Activated naive CD4-positive, alpha-beta T cell treated with anti-CD3 and anti-CD28 coated beads, Interleukin-2, amount 50 U/mL, for 72 hours (primary cell): ENCODE data around the gene SPN. TPM values are rescaled to one million over a fixed set of nuclear protein-coding genes. Genes with fewer than 3 reads are reported as not detected.
"Not testable (repeated sequence)": the region's sequence is repeated elsewhere in the genome, so short reads cannot be mapped to it uniquely, and the experiment has no call there.

ENCODE experiments used
- ATAC-seq, 2 donors: fragments of 150-1000 bp; cut with Tn5 transposase; 2 replicates each; pipeline ENCODE4 v1.10.0; 2021; ENCODE audit warnings: mild to moderate bottlenecking in 2 of 2, moderate library complexity in 2 of 2
- DNase-seq, 2 donors: peaks; one replicate each; pipeline ENCODE4 v3.0.0; 2021 to 2022; ENCODE audit warnings: low spot score in 2 of 2
- H3K27ac Mint-ChIP-seq, 2 donors: one replicate each; pipeline ENCODE4 v1.8.0; 2022; ENCODE audit warnings: mild to moderate bottlenecking in 2 of 2, mixed read lengths in 2 of 2
- H3K36me3 Mint-ChIP-seq, 2 donors: one replicate each; pipeline ENCODE4 v1.8.0; 2022; ENCODE audit warnings: mixed read lengths in 2 of 2
- H3K9me3 Mint-ChIP-seq, 2 donors: one replicate each; pipeline ENCODE4 v1.8.0; 2022; ENCODE audit warnings: mixed read lengths in 2 of 2
- total RNA-seq, 2 donors: library from RNA; stranded (reverse); gene quantifications; one replicate each; pipeline ENCODE4 v1.2.3, GENCODE V29; 2022

SPN gene
- total RNA-seq, 2 donors from 2014 or later: 83.4 to 145 TPM

GRCh38 chr16:29641561-29641960 lies 21.5 kb upstream of the SPN start:
- Mint-ChIP-seq H3K27ac (peak overlapping the region in 1 of 2 donors; percentile 55), H3K9me3 (peaks cover 8 to 12% of the 10 kb centered on the region in 2 donors), H3K36me3 (peaks cover 0 to 8% of the 10 kb centered on the region in 2 donors)
- DNase-seq: no peak
- peak; percentile 54 to 74 for ATAC-seq

GRCh38 chr16:29643596-29643995 lies 19.5 kb upstream of the SPN start:
- Mint-ChIP-seq H3K36me3 (peaks cover 0 to 8% of the 10 kb centered on the region in 2 donors), H3K27ac (peak overlapping the region in 1 of 2 donors; percentile 11), H3K9me3 (peaks cover 8 to 12% of the 10 kb centered on the region in 2 donors)
- no peak for DNase-seq
- no peak for ATAC-seq

DNA sequence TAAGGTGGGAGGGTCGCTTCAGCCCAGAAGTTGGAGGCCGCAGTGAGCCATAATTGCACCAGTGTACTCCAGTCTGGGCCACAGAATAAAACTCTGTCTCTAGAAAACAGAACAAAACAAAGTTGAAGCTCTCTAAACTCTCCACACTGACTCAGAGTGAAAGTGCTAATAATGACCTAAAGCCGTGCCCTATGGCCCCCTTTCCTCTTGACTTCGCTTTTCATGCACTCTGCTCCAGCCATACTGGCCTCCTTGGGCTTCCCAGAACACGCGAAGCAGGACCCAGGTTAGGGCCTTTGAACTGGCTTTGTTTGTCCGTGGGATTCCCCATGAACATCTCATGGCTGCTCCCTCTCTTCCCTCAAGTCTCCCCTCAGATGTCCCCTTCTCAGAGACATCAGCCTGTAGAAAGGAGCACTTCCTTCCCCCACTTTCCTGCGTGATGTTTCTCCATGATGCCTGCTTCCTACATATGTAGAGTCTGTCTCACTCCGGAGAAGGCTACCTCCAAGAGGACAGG lies 18.6 kb upstream of the SPN start:
- H3K27ac Mint-ChIP-seq: no peak overlapping the region
- H3K36me3 Mint-ChIP-seq: peaks cover 0 to 8% of the 10 kb centered on the region in 2 donors
- ATAC-seq (no peak), DNase-seq (no peak)
- H3K9me3 Mint-ChIP-seq: peaks cover 8 to 12% of the 10 kb centered on the region in 2 donors

- no peak for DNase-seq
- peak in 1 of 2 donors; percentile 50 for ATAC-seq
- peak overlapping the region; percentile 81 to 91 for H3K27ac Mint-ChIP-seq
Measured at GRCh38 chr16:29644973-29645693, 17.9 kb upstream of the SPN start.

GRCh38 chr16:29645694-29646187 lies 17.3 kb upstream of the SPN start:
- DNase-seq (peak in 1 of 2 donors; percentile 28), ATAC-seq (peak; percentile 58 to 60)
- H3K36me3 Mint-ChIP-seq: peaks cover 0 to 8% of the 10 kb centered on the region in 2 donors

More at GRCh38 chr16:29644973-29645693, 17.9 kb upstream of the SPN start:
- H3K9me3 Mint-ChIP-seq: peaks cover 8 to 12% of the 10 kb centered on the region in 2 donors
- peaks cover 0 to 8% of the 10 kb centered on the region in 2 donors for H3K36me3 Mint-ChIP-seq

DNA sequence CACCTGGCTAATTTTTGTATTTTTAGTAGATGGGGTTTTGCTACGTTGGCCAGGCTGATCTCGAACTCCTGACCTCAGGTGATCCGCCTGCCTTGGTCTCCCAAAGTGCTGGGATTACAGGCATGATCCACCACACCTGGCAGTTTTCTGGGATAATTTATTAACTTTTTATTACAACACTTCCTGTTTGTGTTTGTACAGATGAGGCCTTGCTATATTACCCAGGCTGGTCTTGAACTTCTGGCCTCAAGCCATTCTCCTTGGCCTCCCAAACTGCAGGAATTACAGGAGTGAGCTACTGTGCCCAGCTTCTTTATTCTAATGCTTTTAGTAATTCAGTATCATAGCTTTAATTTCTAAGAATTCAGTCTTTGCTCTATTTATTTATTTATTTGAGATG lies 16.1 kb upstream of the SPN start:
- DNase-seq: no peak
- Mint-ChIP-seq H3K9me3 (peaks cover 8 to 12% of the 10 kb centered on the region in 2 donors), H3K36me3 (peaks cover 0 to 8% of the 10 kb centered on the region in 2 donors), H3K27ac (no peak overlapping the region)
- ATAC-seq: no peak

More at GRCh38 chr16:29645694-29646187, 17.3 kb upstream of the SPN start:
- Mint-ChIP-seq H3K27ac (peak overlapping the region; percentile 81 to 91), H3K9me3 (peaks cover 8 to 12% of the 10 kb centered on the region in 2 donors)

- DNase-seq (no peak), ATAC-seq (no peak)
- Mint-ChIP-seq H3K9me3 (peaks cover 8 to 12% of the 10 kb centered on the region in 2 donors), H3K36me3 (peaks cover 0 to 8% of the 10 kb centered on the region in 2 donors), H3K27ac (peak overlapping the region in 1 of 2 donors; percentile 57)
Measured at GRCh38 chr16:29649588-29650494, 13.2 kb upstream of the SPN start.

DNA sequence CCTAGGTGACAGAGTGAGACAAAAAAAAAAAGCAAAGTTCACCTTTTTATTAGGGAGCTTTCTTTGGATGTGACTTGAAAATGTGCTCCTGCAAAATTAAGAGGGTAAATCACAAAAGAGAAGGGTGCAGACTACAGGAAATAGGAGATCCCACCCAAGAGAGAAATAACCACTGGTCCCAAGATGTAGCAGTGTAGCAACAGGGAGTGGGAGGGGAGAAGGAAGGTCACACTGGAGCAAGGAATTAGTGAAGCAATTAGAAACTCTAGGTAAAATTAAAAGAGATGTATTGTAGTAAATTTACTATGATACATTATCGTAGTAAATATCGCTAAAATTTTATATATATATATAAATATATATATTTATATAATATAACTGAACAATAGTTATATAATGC lies 12.3 kb upstream of the SPN start:
- peaks cover 3 to 4% of the 10 kb centered on the region in 2 donors for H3K9me3 Mint-ChIP-seq
- peaks cover 0 to 3% of the 10 kb centered on the region in 2 donors for H3K36me3 Mint-ChIP-seq
- ATAC-seq: no peak
- no peak for DNase-seq
- no peak overlapping the region for H3K27ac Mint-ChIP-seq

DNA sequence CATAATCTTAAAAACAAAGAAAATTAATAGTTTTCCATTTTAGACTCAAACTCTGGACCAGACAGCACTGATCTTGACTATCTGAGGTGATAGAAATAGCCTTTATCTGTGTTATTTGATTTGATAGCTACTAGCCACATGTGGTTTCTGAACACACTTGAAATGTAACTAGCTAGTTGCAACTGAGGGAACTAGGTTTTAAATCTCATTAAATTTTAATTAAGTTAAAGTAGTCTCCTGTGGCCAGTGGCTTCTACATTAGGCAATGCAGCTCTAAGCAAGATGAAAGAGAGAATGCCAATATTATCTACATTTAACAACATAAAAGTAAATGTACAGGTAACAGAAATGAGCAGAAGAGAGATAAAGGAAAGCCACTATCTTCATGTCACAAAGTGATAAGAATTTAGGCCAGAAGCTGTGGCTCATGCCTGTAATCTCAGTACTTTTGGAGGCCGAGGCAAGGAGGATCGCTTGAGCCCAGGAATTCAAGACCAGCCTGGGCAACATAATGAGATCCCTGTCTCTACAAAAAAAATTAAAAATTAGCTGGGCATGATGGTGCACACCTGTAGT lies 11.2 kb upstream of the SPN start:
- DNase-seq (no peak), ATAC-seq (no peak)
- Mint-ChIP-seq H3K27ac (peak overlapping the region in 1 of 2 donors; percentile 16), H3K9me3 (no peaks in the 10 kb centered on the region), H3K36me3 (no peaks in the 10 kb centered on the region)

- no peak for ATAC-seq
- DNase-seq: no peak
- Mint-ChIP-seq H3K27ac (no peak overlapping the region), H3K36me3 (no peaks in the 10 kb centered on the region), H3K9me3 (no peaks in the 10 kb centered on the region)
Measured at GRCh38 chr16:29653471-29653870, 9.6 kb upstream of the SPN start.

DNA sequence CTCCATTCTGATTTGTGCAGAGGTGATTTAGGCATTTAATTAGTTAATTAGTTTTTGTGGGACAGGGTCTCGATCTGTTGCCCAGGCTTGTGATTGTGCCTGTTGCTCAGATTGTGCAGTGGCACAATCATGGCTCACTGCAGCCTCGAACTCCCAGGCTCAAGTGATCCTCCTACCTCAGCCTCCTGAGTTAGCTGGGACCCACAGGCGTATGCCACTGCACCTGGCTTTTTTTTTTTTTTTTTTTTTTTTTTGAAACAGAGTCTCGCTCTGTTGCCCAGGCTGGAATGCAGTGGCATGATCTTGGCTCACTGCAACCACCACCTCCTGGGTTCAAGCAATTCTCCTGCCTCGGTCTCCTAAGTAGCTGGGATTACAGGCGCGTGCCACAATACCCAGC lies 9.2 kb upstream of the SPN start:
- not testable (repeated sequence) for H3K27ac Mint-ChIP-seq, H3K36me3 Mint-ChIP-seq, H3K9me3 Mint-ChIP-seq, ATAC-seq, DNase-seq

DNA sequence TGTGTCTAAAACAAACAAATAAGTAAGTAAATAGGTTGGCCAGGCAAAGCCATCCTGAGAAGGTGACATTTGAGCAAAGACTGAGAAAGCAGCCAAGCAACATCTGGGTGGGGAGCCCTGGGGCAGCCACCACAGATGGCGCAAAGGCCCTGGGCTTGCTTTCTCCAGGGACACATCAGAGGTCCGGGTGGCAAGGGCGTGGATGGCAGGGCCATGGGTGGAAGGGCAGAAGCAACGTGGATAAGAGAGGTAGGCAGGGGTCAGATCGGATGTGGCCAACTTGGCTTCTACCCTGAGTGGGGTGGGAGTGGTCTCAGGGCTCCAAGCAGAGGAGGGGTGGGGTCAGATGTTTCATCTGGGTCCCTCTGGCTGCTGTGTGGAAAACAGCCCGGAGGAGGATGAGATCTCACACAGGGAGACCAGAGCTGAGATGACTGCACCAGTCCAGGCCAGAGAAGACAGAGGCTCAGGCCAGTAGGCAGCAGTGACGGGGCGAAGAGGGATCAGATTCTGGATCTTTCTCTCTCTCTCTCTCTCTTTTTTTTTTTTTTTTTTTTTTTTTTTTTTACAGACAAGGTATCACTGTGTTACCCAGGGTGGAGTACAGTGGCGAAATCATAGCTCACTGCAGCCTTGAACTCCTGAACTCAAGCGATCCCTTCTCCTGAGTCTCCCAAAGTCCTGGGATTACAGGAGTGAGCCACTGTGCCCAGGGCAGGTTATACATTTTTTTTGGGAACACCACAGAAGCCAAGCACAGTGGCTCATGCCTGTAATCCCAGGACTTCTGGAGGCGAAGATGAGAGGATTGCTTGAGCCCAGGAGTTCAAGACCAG lies 6.1 kb upstream of the SPN start:
- H3K27ac Mint-ChIP-seq: peak overlapping the region in 1 of 2 donors; percentile 60
- no peaks in the 10 kb centered on the region for H3K9me3 Mint-ChIP-seq
- DNase-seq: no peak
- ATAC-seq: no peak
- no peaks in the 10 kb centered on the region for H3K36me3 Mint-ChIP-seq

DNA sequence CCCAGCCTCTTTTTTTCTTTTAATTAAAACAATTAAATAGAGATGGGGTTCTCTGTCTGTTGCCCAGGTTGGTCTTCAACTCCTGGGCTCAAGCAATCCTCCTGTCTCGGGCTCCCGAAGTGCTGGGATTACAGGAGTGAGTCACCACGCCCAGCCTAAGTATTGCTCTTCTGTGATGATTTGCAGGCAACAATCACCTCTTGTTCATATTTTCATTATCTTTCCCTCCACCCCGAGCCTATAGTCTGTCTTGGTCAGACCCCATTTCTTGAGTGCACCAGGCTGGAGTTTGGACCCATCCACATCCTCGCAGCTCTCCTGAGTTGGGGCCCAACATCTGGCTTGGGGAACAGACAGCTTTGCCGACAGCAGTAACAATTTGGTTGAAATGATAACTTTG lies 4.3 kb upstream of the SPN start:
- Mint-ChIP-seq H3K27ac (peak overlapping the region in 1 of 2 donors; percentile 38), H3K36me3 (peaks cover 7 to 9% of the 10 kb centered on the region in 2 donors), H3K9me3 (no peaks in the 10 kb centered on the region)
- ATAC-seq: no peak
- no peak for DNase-seq

DNA sequence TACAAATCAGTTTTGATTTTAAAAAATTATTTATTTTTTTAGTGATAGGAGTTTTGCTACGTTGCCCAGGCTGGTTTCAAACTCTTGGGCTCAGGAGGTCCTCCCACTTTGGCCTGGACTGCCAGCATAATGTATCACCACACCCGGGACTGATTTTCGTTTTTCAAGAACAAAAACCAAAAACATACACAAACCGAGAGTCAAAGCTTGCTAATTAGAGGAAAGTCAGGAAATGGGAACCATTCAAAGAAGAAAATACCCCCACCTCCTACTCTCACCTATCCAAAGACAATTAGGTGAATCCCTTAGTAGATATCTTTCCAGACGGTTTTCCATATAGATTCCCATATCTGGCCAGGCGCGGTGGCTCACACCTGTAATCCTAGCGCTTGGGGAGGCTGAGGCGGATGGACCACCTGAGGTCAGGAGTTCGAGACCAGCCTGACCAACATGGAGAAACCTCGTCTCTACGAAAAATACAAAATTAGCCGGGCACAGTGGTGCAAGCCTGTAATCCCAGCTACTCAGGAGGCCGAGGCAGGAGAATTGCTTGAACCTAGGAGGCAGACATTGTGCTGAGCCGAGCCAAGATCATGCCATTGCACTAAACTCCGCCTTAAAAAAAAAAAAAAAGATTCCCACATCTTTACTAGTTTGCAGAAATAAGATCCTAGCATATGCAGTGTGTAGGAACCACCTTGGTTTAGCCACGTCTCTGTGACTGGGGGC lies 883 bp upstream of the SPN start:
- ATAC-seq: no peak
- no peak for DNase-seq
- peak overlapping the region; percentile 96 for H3K27ac Mint-ChIP-seq
- no peaks in the 10 kb centered on the region for H3K9me3 Mint-ChIP-seq
- peaks cover 39 to 43% of the 10 kb centered on the region in 2 donors for H3K36me3 Mint-ChIP-seq

DNA sequence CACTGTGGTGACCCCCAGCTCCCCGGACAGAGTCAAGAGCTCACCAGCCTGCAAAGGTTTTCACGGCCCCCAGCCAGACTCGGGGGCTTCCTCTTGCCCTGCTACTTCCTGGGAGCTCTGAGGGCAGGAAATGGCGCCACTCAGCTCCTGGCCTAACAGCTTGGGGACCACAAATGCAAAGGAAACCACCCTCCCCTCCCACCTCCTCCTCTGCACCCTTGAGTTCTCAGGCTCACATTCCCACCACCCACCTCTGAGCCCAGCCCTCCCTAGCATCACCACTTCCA lies 375 bp upstream of the SPN start:
- no peaks in the 10 kb centered on the region for H3K9me3 Mint-ChIP-seq
- H3K27ac Mint-ChIP-seq: peak overlapping the region; percentile 96
- H3K36me3 Mint-ChIP-seq: peaks cover 39 to 44% of the 10 kb centered on the region in 2 donors
- ATAC-seq: peak; percentile 31 to 49
- peak in 1 of 2 donors; percentile 29 for DNase-seq
